GM19463 (cell line): Measurements from ENCODE around the gene PWWP3B.
"Not testable (repeated sequence)": the region's sequence is repeated elsewhere in the genome, so short reads cannot be mapped to it uniquely, and the experiment has no call there.

Experiments used
- ATAC-seq: cut with Tn5 transposase; IDR thresholded peaks from one replicate; pipeline ENCODE4 v1.9.1; 2021; ENCODE audit warnings: mild to moderate bottlenecking, moderate library complexity; ENCODE audit not compliant: unreplicated experiment

Gene PWWP3B

GRCh38 chrX:106168107-106168506 lies at the start of gene PWWP3B:
TSS of gene PWWP3B (plus strand) at chrX:106168305. CDS start at chrX:106205433, 37,128 bp downstream.
- no peak for ATAC-seq

- no peak for ATAC-seq
Observed at GRCh38 chrX:106139048-106139447, 29.1 kb upstream of the PWWP3B start.

GRCh38 chrX:106144755-106145639 lies 23.1 kb upstream of the PWWP3B start:
- ATAC-seq, result no peak

- ATAC-seq, result no peak
Observed at GRCh38 chrX:106150701-106151100, 17.4 kb upstream of the PWWP3B start.

- no peak for ATAC-seq
Observed at GRCh38 chrX:106159861-106160282, 8.2 kb upstream of the PWWP3B start.

GRCh38 chrX:106170318-106170717 lies 2.2 kb downstream of the PWWP3B start:
- ATAC-seq, result no peak

- no peak for ATAC-seq
Observed at GRCh38 chrX:106171293-106171820, 3.3 kb downstream of the PWWP3B start.

GRCh38 chrX:106177106-106177981 lies 9.2 kb downstream of the PWWP3B start:
- no peak for ATAC-seq

GRCh38 chrX:106177982-106178321 lies 9.8 kb downstream of the PWWP3B start:
- ATAC-seq, result no peak

GRCh38 chrX:106178826-106179225 lies 10.7 kb downstream of the PWWP3B start:
- ATAC-seq, result no peak

- not testable (repeated sequence) for ATAC-seq
Observed at GRCh38 chrX:106183685-106184084, 15.6 kb downstream of the PWWP3B start.

- ATAC-seq, result no peak
Observed at GRCh38 chrX:106201502-106202178, 33.5 kb downstream of the PWWP3B start.

- no peak for ATAC-seq
Observed at GRCh38 chrX:106203315-106203714, 35.2 kb downstream of the PWWP3B start.

GRCh38 chrX:106208154-106208553 lies 40.0 kb downstream of the PWWP3B start:
- ATAC-seq, result no peak
